ENCODE results near the gene AFF3. TPM values are rescaled to one million over a fixed set of nuclear protein-coding genes. Genes with fewer than 3 reads are reported as not detected.
"Not testable (repeated sequence)": the region's sequence is repeated elsewhere in the genome, so short reads cannot be mapped to it uniquely, and the experiment has no call there.

AFF3 gene
- total and polyA plus RNA-seq, 2 of the 8 experiments (the other 6 are each of a cell fraction or from before 2014, with no cell fraction given) = 0.27 to 3.0 TPM

GRCh38 chr2:100091807-100092206 is 50.6 kb downstream of the AFF3 start:
- H3K23ac ChIP-seq (ENCODE audit: insufficient read length); FAIRE-seq; CTCF ChIA-PET (ENCODE audit: partially characterized antibody); H3K18ac ChIP-seq (ENCODE audit: extremely low read depth, low read length); H3K79me1 ChIP-seq (ENCODE audit: low read depth, low read length); H2BK120ac ChIP-seq (replicated peaks; ENCODE audit: low read depth, low read length); H2BK5ac ChIP-seq (ENCODE audit: low read depth, low read length); H2BK15ac ChIP-seq (ENCODE audit: low read length); H3K23me2 ChIP-seq (ENCODE audit: low read depth, low read length); DNase-seq (ENCODE audit: low read depth in 1 of 2, low spot score in 2 of 2); POLR2A ChIA-PET (ENCODE audit: partially characterized antibody); H3K27me3 ChIP-seq (replicated peaks in 1 of 4; ENCODE audit: control insufficient read depth in 3 of 4, extremely low read depth in 1 of 4, insufficient read depth in 3 of 4, low read length in 3 of 4); H4K8ac ChIP-seq (ENCODE audit: extremely low read depth, insufficient read depth, low read length); H2AFZ ChIP-seq (ENCODE audit: low read length); H2AK5ac ChIP-seq (ENCODE audit: low read depth, low read length); H3K56ac ChIP-seq (replicated peaks; ENCODE audit: insufficient read length, low read depth, low read length); H2BK20ac ChIP-seq (ENCODE audit: low read length); H4K91ac ChIP-seq (replicated peaks; ENCODE audit: insufficient read length, low read length); H2BK12ac ChIP-seq (ENCODE audit: low read depth, low read length); H4K5ac ChIP-seq (ENCODE audit: insufficient read length, low read depth, low read length); H3K9me3 ChIP-seq (ENCODE audit: insufficient read depth in 2 of 2, low read depth in 1 of 2, low read length in 1 of 2); H3K4me1 ChIP-seq (replicated peaks in 1 of 4; ENCODE audit: control insufficient read depth in 3 of 4, insufficient read depth in 4 of 4, low read length in 3 of 4); H3K36me3 ChIP-seq (ENCODE audit: control insufficient read depth in 2 of 4, insufficient read depth in 4 of 4, low read length in 3 of 4); H3K4ac ChIP-seq (replicated peaks; ENCODE audit: insufficient read length, low read depth, low read length); H3K27ac ChIP-seq (ENCODE audit: low read depth, low read length); H3K4me2 ChIP-seq (ENCODE audit: insufficient read depth in 1 of 2, low read depth in 2 of 2, low read length in 2 of 2); H3K79me2 ChIP-seq (ENCODE audit: control insufficient read depth in 1 of 2, insufficient read depth in 2 of 2, low read length in 2 of 2); H4K20me1 ChIP-seq (replicated peaks in 1 of 2; ENCODE audit: control insufficient read depth in 1 of 2, insufficient read depth in 2 of 2, low read length in 2 of 2); H3K9ac ChIP-seq (replicated peaks in 1 of 4; ENCODE audit: extremely low read depth in 1 of 4, low read depth in 3 of 4, low read length in 3 of 4); H3K4me3 ChIP-seq (ENCODE audit: extremely low read depth in 1 of 4, insufficient read depth in 2 of 4, low read depth in 3 of 4, low read length in 4 of 4); H3K14ac ChIP-seq (ENCODE audit: insufficient read length): not testable (repeated sequence)
- 82% methylated on average over 5 of the region's 8 CpGs; no CpG with 5 or more reads in 1 of the 2 experiments for WGBS, 2 experiments (ENCODE audit: extremely low coverage in 1 of 2, insufficient coverage in 1 of 2, insufficient read length in 1 of 2, insufficient replicate concordance in 2 of 2, low coverage in 1 of 2, low lambda C conversion rate in 2 of 2, missing lambda C conversion rate in 1 of 2)

GRCh38 chr2:100085744-100086143 is 56.6 kb downstream of the AFF3 start:
- H2BK12ac ChIP-seq (ENCODE audit: low read depth, low read length); H3K23ac ChIP-seq (ENCODE audit: insufficient read length); H4K91ac ChIP-seq (replicated peaks; ENCODE audit: insufficient read length, low read length); DNase-seq (ENCODE audit: low read depth in 1 of 2, low spot score in 2 of 2); H3K23me2 ChIP-seq (ENCODE audit: low read depth, low read length); H4K8ac ChIP-seq (ENCODE audit: extremely low read depth, insufficient read depth, low read length); H3K79me1 ChIP-seq (ENCODE audit: low read depth, low read length); H2BK15ac ChIP-seq (ENCODE audit: low read length); H3K4ac ChIP-seq (replicated peaks; ENCODE audit: insufficient read length, low read depth, low read length); H3K4me2 ChIP-seq (ENCODE audit: insufficient read depth in 1 of 2, low read depth in 2 of 2, low read length in 2 of 2); H3K9ac ChIP-seq (replicated peaks in 1 of 4; ENCODE audit: extremely low read depth in 1 of 4, low read depth in 3 of 4, low read length in 3 of 4); H3K4me3 ChIP-seq (ENCODE audit: extremely low read depth in 1 of 4, insufficient read depth in 2 of 4, low read depth in 3 of 4, low read length in 4 of 4); H4K20me1 ChIP-seq (replicated peaks in 1 of 2; ENCODE audit: control insufficient read depth in 1 of 2, insufficient read depth in 2 of 2, low read length in 2 of 2); H3K18ac ChIP-seq (ENCODE audit: extremely low read depth, low read length); H4K5ac ChIP-seq (ENCODE audit: insufficient read length, low read depth, low read length); H3K36me3 ChIP-seq (ENCODE audit: control insufficient read depth in 2 of 4, insufficient read depth in 4 of 4, low read length in 3 of 4); H2BK120ac ChIP-seq (replicated peaks; ENCODE audit: low read depth, low read length); H3K56ac ChIP-seq (replicated peaks; ENCODE audit: insufficient read length, low read depth, low read length); H3K27ac ChIP-seq (ENCODE audit: low read depth, low read length); H2AK5ac ChIP-seq (ENCODE audit: low read depth, low read length); POLR2A ChIA-PET (ENCODE audit: partially characterized antibody); H3K9me3 ChIP-seq (ENCODE audit: insufficient read depth in 2 of 2, low read depth in 1 of 2, low read length in 1 of 2); H3K79me2 ChIP-seq (ENCODE audit: control insufficient read depth in 1 of 2, insufficient read depth in 2 of 2, low read length in 2 of 2); H2BK5ac ChIP-seq (ENCODE audit: low read depth, low read length); H3K14ac ChIP-seq (ENCODE audit: insufficient read length); H2AFZ ChIP-seq (ENCODE audit: low read length); FAIRE-seq; H3K4me1 ChIP-seq (replicated peaks in 1 of 4; ENCODE audit: control insufficient read depth in 3 of 4, insufficient read depth in 4 of 4, low read length in 3 of 4); H3K27me3 ChIP-seq (replicated peaks in 1 of 4; ENCODE audit: control insufficient read depth in 3 of 4, extremely low read depth in 1 of 4, insufficient read depth in 3 of 4, low read length in 3 of 4); H2BK20ac ChIP-seq (ENCODE audit: low read length): not testable (repeated sequence)
- CTCF ChIA-PET (ENCODE audit: partially characterized antibody) = interaction anchor here (0.5 kb wide), 1 partner anchor 142 kb away, joined by 5 read pairs; no protein-coding TSS in a partner anchor
- WGBS, 2 experiments (ENCODE audit: extremely low coverage in 1 of 2, insufficient coverage in 1 of 2, insufficient read length in 1 of 2, insufficient replicate concordance in 2 of 2, low coverage in 1 of 2, low lambda C conversion rate in 2 of 2, missing lambda C conversion rate in 1 of 2) = 100% methylated on average over 2 of the region's 2 CpGs; no CpG with 5 or more reads in 1 of the 2 experiments
